HG02885 (cell line): Measurements from ENCODE around the gene SRM.
"Not testable (repeated sequence)": the region's sequence is repeated elsewhere in the genome, so short reads cannot be mapped to it uniquely, and the experiment has no call there.

Source experiments
- ATAC-seq: cut with Tn5 transposase; IDR thresholded peaks from one replicate; pipeline ENCODE4 v1.9.1; 2021; ENCODE audit warnings: mild to moderate bottlenecking; ENCODE audit not compliant: unreplicated experiment, poor library complexity

SRM gene

DNA sequence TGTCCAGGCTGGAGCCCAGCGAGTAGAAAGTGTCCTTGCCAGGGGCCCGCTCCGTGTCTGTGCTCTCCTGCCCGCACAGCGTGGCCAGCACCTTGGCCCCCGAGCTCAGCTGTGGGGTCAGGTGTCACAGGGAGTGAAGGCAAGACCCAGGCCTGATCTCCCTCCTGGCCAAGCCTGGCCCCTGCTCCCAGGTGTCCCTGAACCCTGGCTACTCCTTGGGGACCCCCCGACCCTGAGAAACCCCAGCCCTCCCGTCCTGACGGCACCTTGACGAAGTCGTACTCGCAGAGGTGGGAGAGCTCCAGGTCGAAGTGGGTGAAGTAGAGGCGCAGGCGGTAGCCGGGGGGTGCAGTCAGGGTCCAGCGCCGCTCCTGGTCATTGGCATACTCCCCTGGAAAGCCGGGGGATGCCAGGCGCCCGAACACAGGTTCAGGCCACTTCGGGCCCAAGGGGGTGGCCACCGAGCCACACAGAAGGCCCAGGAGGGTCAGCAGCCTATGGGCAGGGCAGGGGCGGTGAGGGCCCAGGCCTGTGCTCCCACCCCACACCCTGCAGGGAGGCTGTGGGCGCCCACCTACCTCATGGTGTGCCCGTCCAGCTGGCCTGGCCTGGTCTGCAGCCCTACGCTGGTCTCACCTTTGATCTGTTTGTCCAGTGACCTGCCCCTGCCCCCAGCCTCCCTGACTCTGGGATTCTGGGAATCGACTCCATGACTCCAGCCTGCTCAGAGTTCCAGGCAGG, 13.0 kb downstream of the SRM start, which contains the start of gene MASP2:
MASP2 (minus strand) TSS at position 615 of the 741 bp plus-strand sequence; CDS start at position 583, 32 bp downstream.
- no peak for ATAC-seq

DNA sequence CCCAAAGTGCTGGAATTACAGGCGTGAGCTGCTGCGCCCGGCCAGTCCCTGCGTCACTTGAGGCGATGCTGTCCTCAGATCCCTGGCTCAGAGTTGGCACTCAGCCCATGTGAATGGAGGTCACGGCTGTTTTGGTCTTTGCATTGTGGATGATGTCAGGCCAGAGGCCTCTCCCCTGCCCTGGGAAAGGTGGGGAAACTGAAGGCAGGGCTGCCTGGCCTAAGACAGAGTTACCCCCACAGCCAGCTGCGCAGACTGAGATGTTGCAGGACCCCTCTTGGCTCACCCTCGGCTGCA, 13.6 kb downstream of the SRM start:
- ATAC-seq, result no peak

DNA sequence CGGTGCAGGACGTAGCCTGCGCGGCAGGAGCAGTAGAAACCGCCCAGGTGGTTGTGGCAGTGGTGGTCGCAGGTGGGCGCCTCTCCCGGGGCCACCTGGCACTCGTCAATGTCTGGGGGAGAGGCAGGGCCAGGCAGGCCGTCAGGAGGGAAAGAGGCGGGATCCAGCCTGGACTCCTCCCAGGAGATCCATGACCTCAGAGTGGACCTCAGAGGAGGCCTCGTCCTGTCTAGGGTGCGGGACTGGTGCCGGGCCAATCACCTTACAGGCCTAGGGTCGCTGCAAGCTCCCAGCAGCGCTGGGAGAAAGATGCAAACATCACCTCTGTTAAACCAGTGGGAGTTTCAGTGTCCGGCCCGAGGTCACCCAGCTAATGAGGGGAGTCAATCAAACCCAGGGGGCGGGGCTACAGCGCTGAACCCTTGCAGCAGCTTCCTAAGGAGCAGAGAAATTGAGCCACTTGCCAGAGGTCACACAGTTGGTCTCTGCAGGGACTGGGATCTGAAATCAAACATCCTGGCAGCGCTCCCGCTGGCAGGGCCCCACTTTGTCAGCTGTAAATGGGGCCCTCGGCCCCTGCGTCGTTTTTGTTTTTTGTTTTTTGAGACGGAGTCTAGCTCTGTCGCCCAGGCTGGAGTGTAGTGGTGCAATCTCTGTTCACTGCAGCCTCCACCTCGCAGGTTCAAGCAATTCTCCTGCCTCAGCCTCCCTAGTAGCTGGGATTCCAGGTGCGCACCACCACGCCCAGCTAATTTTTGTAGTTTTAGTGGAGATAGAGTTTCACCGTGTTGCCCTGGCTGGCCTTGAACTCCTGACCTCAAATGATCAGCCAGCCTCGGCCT, 14.2 kb downstream of the SRM start:
- ATAC-seq, result no peak

DNA sequence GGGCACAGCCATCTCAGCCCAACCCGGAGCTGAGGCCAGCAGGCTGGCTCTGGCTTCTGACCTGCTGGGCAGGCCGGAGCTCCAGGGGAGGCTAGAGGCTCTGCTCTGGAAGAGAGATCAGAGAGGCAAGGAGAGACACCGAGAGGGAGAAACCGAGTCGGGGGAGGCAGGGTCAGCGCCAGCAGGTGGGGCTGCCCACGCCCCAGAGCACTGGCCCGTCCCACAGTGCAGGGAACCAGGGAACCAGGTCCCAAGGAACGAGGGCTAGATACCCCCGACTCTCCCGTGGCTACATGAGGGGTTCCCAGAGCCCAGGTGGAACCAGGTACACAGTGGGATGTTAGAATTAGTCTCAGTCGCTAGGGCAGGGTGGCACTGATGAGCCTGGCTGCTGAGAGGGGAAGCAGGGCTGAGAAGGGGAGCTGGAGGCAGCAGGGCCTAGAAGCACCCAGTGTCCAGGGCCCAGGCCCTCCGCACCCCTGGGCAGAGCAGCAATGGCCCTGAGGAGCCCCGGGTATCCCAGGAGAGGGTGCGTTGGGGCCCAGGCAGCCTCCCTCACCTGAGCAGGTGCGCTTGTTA, 14.9 kb downstream of the SRM start:
- ATAC-seq, result no peak

DNA sequence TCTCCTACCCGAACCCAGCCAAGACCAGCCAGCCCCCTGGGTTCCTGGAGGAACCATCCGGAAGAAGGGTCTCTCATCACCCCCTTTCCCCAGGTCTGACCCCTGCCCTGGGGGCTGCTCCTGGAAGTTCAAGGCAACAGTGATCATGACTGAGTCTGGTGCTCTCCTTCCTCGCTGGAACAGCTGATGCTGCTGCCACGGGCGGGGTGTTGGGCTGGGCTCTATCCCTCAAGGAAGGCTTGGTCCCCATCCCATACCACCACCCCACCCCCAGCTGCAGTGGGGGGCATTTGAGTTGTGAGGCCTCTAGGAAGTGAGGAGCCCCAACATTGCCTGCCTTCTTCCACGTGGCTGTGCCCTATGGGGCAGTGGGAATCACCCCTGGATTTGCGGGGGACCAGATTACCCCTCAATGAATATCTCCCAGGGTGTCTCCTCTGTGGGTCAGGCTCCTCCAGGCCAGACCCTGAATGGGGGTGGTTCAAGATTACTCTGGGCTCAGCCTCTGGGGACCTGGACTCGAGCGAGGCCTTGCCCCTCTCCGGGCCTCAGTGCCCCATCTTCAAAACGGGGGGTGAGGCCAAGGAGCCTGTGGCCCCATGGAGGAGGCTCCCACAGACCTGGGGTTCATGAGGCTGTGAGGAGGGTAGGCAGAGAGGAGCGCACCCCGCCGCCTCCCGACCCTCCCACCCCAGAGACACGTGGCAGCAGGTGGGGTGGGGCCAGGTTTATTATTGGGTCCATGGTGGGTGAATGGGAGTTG, 15.6 kb downstream of the SRM start:
- no peak for ATAC-seq

DNA sequence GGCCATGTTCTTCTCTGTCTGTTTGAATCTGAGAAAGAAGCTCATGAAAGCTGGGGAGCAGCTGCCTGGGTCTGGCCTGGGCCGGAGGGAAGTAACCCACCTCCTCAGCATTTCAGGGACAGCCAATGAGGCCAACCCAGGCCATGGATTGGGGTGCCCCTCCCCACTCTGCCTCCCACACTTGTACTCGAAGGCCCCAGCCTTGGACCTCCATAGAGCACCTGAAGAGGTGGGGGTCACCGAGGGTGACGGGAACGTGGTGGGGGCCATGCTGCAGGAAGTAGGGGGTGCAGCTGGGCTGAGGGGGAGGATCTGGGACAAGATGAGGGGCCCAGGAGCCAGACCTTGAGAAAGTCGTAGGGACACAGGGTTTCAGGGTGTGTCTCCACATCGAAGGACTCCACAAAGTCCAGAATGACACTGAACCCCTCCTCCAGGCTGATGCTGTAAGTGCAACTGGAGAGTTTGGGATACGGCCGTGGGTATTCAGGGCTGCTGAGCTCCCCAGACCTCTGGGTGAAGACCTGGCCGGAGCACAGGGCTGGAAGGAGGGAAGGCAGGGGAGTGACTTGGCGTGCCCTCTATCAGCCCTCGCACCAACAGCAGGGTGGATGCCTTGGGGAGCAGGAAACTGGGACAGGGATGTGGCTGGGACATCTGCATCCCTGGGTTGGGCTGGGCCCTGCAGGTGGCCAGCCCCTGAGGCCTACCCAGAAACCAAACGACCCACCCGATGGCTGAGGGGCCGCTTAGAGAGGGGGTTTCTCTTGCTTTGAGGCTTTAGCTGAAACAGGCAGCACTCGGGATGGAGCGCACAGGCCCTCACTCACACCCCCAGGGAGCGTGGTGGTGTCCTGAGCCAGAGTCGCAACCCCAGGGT, 16.6 kb downstream of the SRM start:
- no peak for ATAC-seq

DNA sequence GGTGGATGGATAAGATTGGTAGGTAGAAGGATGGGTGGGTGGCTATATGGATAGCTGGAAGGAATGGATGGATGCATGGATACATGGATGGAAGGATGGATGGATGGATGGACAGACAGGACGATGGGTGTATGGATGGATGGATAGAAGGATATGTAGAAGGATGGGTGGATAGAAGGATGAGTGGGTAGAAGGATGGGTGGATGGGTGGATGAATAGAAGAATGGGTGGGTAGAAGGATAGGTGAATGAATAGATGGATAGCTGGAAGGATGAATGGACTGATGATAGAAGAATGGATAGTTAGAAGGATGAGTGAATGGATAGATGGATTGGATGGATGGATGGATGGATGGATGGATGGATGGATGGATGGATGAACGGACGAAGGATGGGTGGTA, 17.8 kb downstream of the SRM start:
- ATAC-seq, result no peak

DNA sequence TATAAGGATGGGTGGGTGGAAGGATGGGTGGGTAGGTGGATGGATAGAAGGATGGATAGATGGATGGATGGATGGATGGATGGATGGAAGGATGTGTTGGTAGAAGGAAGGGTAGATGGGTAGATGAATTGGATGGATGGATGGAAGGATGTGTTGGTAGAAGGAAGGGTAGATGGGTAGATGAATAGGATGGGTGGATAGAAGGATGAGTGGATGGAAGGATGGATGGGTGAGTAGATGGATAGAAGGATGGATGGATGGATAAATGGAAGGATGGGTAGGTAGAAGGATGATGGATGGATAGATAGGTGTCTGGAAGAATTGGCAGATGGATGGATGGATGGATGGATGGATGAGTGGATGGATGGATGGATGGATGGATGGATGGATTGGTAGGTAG, 18.8 kb downstream of the SRM start:
- no peak for ATAC-seq

DNA sequence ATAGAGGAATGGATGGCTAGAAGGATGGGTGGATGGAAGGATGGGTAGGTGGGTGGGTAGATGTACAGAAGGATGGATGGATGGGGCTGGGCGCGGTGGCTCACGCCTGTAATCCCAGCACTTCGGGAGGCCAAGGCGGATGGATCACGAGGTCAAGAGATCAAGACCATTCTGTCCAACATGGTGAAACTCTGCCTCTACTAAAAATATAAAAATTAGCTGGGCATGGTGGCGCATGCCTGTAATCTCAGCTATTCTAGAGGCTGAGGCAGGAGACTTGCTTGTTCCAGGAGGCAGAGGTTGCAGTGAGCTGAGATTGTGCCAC, 19.8 kb downstream of the SRM start:
- ATAC-seq, result not testable (repeated sequence)

DNA sequence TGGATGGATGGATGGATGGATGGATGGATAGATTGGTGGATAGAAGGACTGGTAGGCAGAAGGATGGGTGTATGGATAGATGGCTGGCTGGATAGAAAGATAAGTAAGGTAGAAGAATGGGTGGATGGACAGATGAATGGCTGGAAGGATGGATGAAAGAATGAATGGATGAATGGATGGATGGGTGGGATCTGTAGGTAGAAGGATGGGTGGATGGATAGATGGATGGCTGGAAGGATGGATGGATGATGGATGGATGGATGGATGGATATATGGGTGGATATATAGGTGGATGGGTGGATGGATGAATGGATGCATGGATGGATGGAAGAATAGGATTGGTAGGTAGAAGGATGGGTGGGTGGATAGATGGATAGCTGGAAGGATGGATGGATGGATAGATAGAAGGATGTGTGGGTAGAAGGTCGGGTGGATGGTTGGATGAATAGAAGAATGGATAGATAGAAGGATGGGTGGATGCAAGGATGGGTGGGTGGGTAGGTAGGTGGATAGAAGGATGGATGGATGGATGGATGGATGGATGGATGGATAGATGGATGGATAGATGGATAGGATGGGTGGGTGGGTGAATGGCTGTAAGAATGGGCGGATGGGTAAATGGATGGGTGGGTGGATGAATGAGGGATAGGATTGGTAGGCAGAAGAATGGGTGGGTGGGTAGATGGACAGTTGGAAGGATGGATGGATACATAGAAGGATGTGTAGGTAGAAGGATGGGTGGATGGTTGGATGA, 20.3 kb downstream of the SRM start:
- no peak for ATAC-seq

DNA sequence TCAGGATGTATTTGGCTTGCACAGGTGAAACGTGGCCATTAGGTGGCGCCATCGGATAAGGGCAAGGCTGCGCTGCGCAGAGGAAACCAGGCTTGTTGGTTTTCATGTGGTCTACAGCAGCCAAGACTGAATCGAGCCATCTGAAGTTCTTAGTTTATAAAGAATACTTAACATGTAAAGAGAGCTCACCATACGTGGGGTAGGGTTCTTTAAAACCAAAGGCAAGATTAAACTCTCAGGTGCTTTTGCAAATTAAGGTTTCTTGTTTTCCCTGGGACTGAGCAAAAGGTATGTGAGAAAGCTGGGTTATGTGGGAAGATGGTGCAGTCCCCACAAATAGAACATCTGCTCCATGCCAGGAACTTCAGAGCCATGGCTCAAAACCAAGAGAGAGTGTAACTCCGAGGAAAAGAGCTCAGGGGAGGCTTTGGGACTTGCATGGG, 22.1 kb downstream of the SRM start:
- ATAC-seq, result no peak

DNA sequence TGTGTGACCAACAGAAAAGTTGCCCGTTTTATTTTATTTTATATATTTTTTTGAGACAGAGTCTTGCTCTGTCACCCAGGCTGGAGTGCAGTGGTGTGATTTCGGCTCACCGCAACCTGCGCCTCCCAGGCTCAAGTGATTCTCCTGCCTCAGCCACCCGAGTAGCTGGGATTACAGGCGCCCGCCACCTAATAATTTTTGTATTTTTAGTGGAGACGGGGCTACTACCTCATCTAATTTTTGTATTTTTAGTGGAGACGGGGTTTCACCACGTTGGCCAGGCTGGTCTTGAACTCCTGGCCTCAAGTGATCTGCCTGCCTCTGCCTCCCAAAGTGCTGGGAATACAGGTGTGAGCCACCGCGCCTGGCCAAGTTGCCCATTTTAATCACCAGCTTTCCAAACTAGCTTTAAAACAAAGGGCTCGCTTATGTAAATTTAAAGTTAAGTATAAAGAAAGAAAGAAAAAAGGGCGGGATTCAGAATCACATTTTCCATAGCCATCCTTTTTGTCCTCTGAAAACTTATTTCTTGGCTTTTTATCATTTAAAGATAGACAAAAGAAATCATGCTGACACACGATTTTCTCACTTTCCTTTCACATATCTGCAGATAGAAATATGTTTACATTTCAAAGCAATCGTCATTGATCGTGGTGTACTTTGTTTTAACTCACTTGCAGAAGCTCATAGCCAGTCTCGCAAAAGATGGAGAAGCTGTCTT, 22.6 kb downstream of the SRM start:
- ATAC-seq, result not testable (repeated sequence)

DNA sequence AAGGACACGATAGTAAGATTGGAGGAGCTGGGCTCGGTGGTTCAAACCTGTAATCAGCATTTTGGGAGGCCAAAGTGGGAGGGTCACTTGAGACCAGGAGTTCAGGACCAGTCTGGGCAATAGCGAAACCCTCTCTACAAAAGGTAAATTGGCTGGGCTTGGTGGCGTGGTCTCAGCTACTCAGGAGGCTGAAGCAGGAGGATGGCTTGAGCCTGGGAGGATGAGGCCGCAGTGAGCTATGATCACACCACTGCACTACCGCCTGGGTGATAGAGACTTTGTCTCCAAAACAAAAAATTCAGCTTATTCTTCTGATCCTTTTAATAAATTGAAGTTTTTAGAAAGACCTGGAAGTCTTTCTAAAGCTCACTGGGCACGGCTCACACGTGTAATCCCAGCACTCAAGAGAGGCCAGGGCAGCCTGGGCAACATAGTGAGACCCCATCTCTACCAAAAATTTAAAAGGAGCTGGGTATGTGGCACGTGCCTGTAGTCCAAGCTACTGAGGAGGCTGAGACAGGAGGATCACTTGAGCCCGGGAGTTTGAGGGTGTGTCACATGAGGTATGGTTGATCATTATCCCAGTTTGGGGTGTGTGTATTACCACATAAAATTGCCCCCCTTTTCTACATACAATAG, 28.1 kb downstream of the SRM start:
- no peak for ATAC-seq

DNA sequence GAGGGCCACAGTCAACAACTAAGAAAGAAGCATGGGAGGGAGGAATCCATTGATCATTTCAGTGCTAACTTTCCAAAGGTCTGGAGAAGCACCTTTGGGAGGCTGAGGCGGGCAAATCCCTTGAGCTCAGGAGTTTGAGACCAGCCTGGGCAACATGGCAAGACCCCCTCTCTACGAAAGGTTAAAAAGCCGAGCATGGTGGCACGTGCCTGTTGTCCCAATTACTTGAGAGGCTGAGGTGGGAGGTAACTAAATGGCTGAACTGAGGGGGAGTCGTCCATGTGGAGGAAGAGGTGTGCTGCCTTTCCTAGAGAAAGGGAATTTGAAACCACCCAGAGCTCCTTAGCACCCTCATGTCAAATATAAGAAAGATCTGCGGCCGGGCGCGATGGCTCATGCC, 29.0 kb downstream of the SRM start:
- ATAC-seq, result no peak

DNA sequence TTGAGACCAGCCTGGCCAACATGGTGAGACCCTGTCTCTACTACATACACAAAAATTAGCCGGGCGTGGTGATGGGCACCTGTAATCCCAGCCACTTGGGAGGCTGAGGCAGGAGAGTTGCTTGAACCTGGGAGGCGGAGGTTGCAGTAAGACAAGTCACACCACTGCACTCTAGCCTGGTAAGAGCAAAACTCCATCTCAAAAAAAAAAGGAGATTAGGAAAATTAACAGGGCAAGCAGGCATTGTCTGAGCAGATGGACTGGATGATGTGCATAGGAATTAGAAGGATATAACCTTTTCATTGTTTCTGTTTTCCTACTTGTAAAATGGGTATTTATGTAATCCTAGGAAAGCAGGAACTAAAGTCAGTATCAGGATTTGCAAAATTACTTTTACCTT, 31.8 kb downstream of the SRM start:
- ATAC-seq, result no peak

DNA sequence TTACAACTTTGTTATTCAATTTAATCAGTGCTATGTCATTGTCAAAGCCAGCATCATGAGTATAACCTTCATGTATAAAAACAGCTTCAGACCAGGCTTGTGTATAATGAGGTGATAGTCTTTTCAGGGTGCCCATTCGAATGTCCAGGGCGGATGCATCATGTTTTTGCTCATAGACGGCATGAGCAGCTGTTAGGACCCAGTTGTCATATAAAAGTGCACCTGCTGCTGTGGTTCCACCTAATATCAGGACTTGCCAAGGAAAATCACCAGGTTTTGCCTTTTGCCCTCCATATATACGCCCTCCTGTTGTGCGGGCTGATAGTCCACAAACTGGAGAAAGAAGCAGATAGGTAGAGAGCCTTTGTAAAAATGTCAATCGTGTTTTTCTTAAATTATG, 32.5 kb downstream of the SRM start:
- no peak for ATAC-seq

DNA sequence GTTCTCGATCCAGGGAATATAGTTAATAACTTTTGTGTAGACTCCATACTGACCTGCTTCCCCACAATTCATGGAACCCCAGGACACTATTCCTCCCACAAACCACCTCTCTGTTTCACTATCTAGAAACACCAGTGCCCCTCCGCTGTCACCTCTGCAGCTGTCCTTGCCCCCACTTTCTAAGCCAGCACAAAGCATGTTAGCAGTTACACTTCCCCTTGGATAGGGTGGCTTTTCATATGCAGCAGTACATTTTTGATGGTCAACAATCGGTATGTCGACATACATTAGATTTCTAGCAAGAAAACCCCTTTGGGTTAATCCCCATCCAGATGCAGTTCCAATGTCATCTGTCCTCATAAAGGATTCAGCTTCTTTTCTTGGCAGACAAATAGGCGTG, 32.9 kb downstream of the SRM start:
- ATAC-seq, result no peak

DNA sequence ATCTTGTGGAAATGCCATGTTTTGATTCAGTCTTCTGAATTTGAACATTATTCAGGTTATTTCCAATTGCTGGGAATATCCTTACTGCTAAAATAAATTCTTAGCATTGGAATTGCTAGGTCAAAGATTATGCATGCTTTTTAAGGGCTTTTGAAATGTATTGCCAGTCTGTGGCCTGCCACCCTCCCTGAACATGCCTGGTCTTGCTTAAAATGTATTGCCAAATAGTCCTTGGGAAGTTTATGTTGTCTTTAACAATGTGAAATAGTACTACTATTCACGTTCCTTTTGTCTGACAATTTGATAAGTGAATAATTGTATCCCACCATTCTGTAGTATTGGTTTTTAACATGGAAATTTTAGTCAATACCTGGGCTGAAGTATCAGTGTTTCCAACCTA, 33.8 kb downstream of the SRM start:
- no peak for ATAC-seq
